Neural crest cell (in vitro differentiated cells): ENCODE results near the gene SPDYC. TPM values are rescaled to one million over a fixed set of nuclear protein-coding genes. Genes with fewer than 3 reads are reported as not detected.

Experiments
- DNase-seq: peaks from one replicate; pipeline ENCODE4 v3.0.0; 2021; ENCODE audit warnings: low read depth, mixed read lengths, low spot score
- H3K27ac Mint-ChIP-seq: one replicate; pipeline ENCODE4 v1.8.0; 2021; ENCODE audit warnings: mild to moderate bottlenecking, mixed read lengths; ENCODE audit not compliant: unreplicated experiment
- H3K27me3 Mint-ChIP-seq: 2 replicates; pipeline ENCODE4 v1.8.0; 2021; ENCODE audit warnings: low read depth, mild to moderate bottlenecking, mixed read lengths
- H3K36me3 Mint-ChIP-seq: 2 replicates; pipeline ENCODE4 v1.8.0; 2021; ENCODE audit warnings: low read depth, mild to moderate bottlenecking, mixed read lengths
- H3K4me1 Mint-ChIP-seq: 2 replicates; pipeline ENCODE4 v1.8.0; 2021; ENCODE audit warnings: mixed read lengths
- H3K4me3 Mint-ChIP-seq: one replicate; pipeline ENCODE4 v1.8.0; 2021; ENCODE audit warnings: mild to moderate bottlenecking, mixed read lengths
- H3K9me3 Mint-ChIP-seq: 2 replicates; pipeline ENCODE4 v1.8.0; 2021; ENCODE audit warnings: mixed read lengths
- microRNA-seq: library from miRNA; unstranded; fragments of <30 nt; microRNA quantifications from one replicate; pipeline ENCODE4, GENCODE V29; 2020
- total RNA-seq: library from RNA; stranded (reverse); gene quantifications from 2 replicates; pipeline ENCODE4 v1.2.1, GENCODE V29; 2021
- TF ChIP-seq, protein P1 (sequence below): fragments of 200-600 bp; sonication (generic); conservative IDR thresholded peaks from 2 replicates; pipeline ENCODE4 v1.5.0; 2021; ENCODE audit warnings: antibody characterized with exemption, mild to moderate bottlenecking

SPDYC gene
- total RNA-seq, 1 donor from 2014 or later, result not detected

DNA sequence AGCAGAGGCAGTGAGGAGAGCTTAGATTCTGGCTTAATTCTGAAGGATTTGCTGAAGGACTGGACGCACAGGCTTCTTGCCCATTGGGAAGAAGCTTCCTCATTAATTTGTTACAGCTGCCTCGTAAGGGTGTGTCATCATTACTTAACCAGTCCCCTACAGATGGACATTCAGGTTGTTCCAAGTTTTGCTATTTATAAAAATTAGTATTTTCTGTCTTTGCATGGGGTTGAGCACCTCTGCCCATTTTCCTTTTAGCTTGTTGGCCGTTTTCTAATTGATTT, 49.8 kb downstream of the SPDYC start:
- Mint-ChIP-seq H3K27me3 (peaks cover 21% of the 10 kb centered on the region), H3K4me3 (no peak overlapping the region), H3K9me3 (no peaks in the 10 kb centered on the region), H3K36me3 (no peaks in the 10 kb centered on the region), H3K4me1 (no peaks in the 10 kb centered on the region), H3K27ac (no peak overlapping the region)
- DNase-seq, result no peak
- TF ChIP-seq, protein P1, sequence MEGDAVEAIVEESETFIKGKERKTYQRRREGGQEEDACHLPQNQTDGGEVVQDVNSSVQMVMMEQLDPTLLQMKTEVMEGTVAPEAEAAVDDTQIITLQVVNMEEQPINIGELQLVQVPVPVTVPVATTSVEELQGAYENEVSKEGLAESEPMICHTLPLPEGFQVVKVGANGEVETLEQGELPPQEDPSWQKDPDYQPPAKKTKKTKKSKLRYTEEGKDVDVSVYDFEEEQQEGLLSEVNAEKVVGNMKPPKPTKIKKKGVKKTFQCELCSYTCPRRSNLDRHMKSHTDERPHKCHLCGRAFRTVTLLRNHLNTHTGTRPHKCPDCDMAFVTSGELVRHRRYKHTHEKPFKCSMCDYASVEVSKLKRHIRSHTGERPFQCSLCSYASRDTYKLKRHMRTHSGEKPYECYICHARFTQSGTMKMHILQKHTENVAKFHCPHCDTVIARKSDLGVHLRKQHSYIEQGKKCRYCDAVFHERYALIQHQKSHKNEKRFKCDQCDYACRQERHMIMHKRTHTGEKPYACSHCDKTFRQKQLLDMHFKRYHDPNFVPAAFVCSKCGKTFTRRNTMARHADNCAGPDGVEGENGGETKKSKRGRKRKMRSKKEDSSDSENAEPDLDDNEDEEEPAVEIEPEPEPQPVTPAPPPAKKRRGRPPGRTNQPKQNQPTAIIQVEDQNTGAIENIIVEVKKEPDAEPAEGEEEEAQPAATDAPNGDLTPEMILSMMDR, result no peak

DNA sequence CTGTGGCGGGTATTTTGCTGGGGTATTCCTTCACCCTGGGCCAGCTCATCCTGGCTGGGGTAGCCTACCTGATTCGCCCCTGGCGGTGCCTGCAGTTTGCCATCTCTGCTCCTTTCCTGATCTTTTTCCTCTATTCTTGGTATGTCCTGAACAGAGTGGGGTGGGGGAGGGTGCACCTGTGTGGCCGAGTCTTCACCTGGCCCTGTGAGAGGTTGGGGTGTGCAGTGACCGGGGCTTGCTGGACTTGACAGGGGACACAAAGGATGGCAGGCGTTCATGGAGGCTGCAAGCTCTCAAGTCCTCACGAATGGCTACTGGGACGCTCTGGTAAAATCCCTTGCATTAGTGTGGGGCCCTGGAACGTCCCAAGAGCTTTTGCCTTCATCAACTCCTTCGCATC, 51.0 kb downstream of the SPDYC start:
- peaks cover 8% of the 10 kb centered on the region for H3K4me1 Mint-ChIP-seq
- TF ChIP-seq, protein P1, result no peak
- no peaks in the 10 kb centered on the region for H3K9me3 Mint-ChIP-seq
- H3K27me3 Mint-ChIP-seq, result peaks cover 32% of the 10 kb centered on the region
- no peak overlapping the region for H3K27ac Mint-ChIP-seq
- DNase-seq, result no peak
- H3K4me3 Mint-ChIP-seq, result no peak overlapping the region
- no peaks in the 10 kb centered on the region for H3K36me3 Mint-ChIP-seq

Small RNAs within 50 kb of the gene (microRNA-seq; reads per million reads assigned to microRNA genes)
- gene MIR6751, result not detected

Other genes with a start within 250 kb of the SPDYC start
- 13.4 and 16.5 TPM in 2 replicates for gene PPP2R5B, start 245.5 kb upstream of the SPDYC start, total RNA-seq
- not detected in 2 replicates for gene GPHA2, start 234.3 kb upstream of the SPDYC start, total RNA-seq
- not detected in 2 replicates for gene MAJIN, start 198.1 kb upstream of the SPDYC start, total RNA-seq
- 0.21 and 0.30 TPM in 2 replicates for gene BATF2, start 173.3 kb upstream of the SPDYC start, total RNA-seq
- 112 and 117 TPM in 2 replicates for gene ARL2, start 156.1 kb upstream of the SPDYC start, total RNA-seq
- 31.7 and 36.5 TPM in 2 replicates for gene SNX15, start 142.8 kb upstream of the SPDYC start, total RNA-seq
- 32.3 and 32.7 TPM in 2 replicates for gene SAC3D1, start 129.0 kb upstream of the SPDYC start, total RNA-seq
- 0.30 and 0.35 TPM in 2 replicates for gene NAALADL1, start 111.7 kb upstream of the SPDYC start, total RNA-seq
- gene CDCA5, start 86.2 kb upstream of the SPDYC start, total RNA-seq, result 83.1 and 84.8 TPM in 2 replicates
- 33.2 and 35.7 TPM in 2 replicates for gene ZFPL1, start 86.0 kb upstream of the SPDYC start, total RNA-seq
- gene VPS51, start 74.0 kb upstream of the SPDYC start, total RNA-seq, result 76.5 and 94.3 TPM in 2 replicates
- 102 and 104 TPM in 2 replicates for gene TM7SF2, start 58.4 kb upstream of the SPDYC start, total RNA-seq
- gene ZNHIT2, start 52.5 kb upstream of the SPDYC start, total RNA-seq, result 8.0 and 8.3 TPM in 2 replicates
- gene FAU, start 48.1 kb upstream of the SPDYC start, total RNA-seq, result 697 and 738 TPM in 2 replicates
- 50.3 and 59.3 TPM in 2 replicates for gene MRPL49, start 47.9 kb upstream of the SPDYC start, total RNA-seq
- 35.1 and 36.7 TPM in 2 replicates for gene SYVN1, start 35.7 kb upstream of the SPDYC start, total RNA-seq
- 43.4 and 48.4 TPM in 2 replicates for gene CAPN1, start 11.7 kb downstream of the SPDYC start, total RNA-seq
- 63.7 and 66.9 TPM in 2 replicates for gene POLA2, start 91.7 kb downstream of the SPDYC start, total RNA-seq
- 2.3 and 4.0 TPM in 2 replicates for gene CDC42EP2, start 144.6 kb downstream of the SPDYC start, total RNA-seq
- gene DPF2, start 163.6 kb downstream of the SPDYC start, total RNA-seq, result 96.3 and 99.0 TPM in 2 replicates
- 3.3 TPM in 2 replicates for gene TIGD3, start 184.5 kb downstream of the SPDYC start, total RNA-seq
- gene SLC25A45, start 212.4 kb downstream of the SPDYC start, total RNA-seq, result 1.5 and 1.8 TPM in 2 replicates
- gene FRMD8, start 216.4 kb downstream of the SPDYC start, total RNA-seq, result 25.6 and 29.0 TPM in 2 replicates